WTC11 (cell line): ENCODE data around the gene XCL1. TPM values are rescaled to one million over a fixed set of nuclear protein-coding genes. Genes with fewer than 3 reads are reported as not detected.

Experiments used
- ATAC-seq: fragments of 200-7000 bp; cut with Tn5 transposase; 2 replicates; pipeline ENCODE4 v1.10.0; 2021; ENCODE audit warnings: mild to moderate bottlenecking, moderate library complexity
- CTCF ChIA-PET: fragments of 300-600 bp; sonication (Branson Sonifier 250); formaldehyde crosslinking; loops from one replicate; lab custom pipeline; 2021; ENCODE audit warnings: antibody characterized with exemption; lab: Charles Lee
- POLR2A ChIA-PET: fragments of 350-600 bp; sonication (Branson Sonifier 250); formaldehyde crosslinking; loops from one replicate; lab custom pipeline; 2021; ENCODE audit warnings: antibody characterized with exemption; lab: Charles Lee
- DNase-seq: peaks from one replicate; pipeline ENCODE4 v3.0.0; 2021; ENCODE audit warnings: low spot score
- H3K27ac Mint-ChIP-seq: 2 replicates; pipeline ENCODE4 v1.8.0; 2021; ENCODE audit warnings: mixed read lengths
- H3K27me3 Mint-ChIP-seq: 2 replicates; pipeline ENCODE4 v1.8.0; 2021; ENCODE audit warnings: low read depth, mild to moderate bottlenecking, moderate library complexity, mixed read lengths
- H3K36me3 Mint-ChIP-seq: 2 replicates; pipeline ENCODE4 v1.8.0; 2021; ENCODE audit warnings: mixed read lengths
- H3K4me1 Mint-ChIP-seq: 2 replicates; pipeline ENCODE4 v1.8.0; 2022; ENCODE audit warnings: mixed read lengths
- H3K4me3 Mint-ChIP-seq: 2 replicates; pipeline ENCODE4 v1.8.0; 2021; ENCODE audit warnings: mild to moderate bottlenecking, moderate library complexity, mixed read lengths
- H3K9me3 Mint-ChIP-seq: 2 replicates; pipeline ENCODE4 v1.8.0; 2021; ENCODE audit warnings: mixed read lengths
- ATF1 ChIP-seq: sonication (generic); formaldehyde crosslinking; IDR thresholded peaks from 2 replicates; pipeline ENCODE4 v1.8.1; 2023; ENCODE audit warnings: mild to moderate bottlenecking, moderate library complexity, missing genetic modification reagents
- FOXP1 ChIP-seq: sonication (generic); formaldehyde crosslinking; IDR thresholded peaks from 2 replicates; pipeline ENCODE4 v1.8.0; 2022; ENCODE audit warnings: missing genetic modification reagents, mild to moderate bottlenecking, moderate library complexity, borderline replicate concordance
- IRF2 ChIP-seq: sonication (generic); formaldehyde crosslinking; IDR thresholded peaks from 2 replicates; pipeline ENCODE4 v1.8.0; 2022; ENCODE audit warnings: low read depth, missing genetic modification reagents, borderline replicate concordance
- JAZF1 ChIP-seq: fragments of 250-450 bp; sonication (Bioruptor Pico); IDR thresholded peaks from 2 replicates; pipeline ENCODE4 v1.9.0; 2021; ENCODE audit warnings: moderate library complexity, mild to moderate bottlenecking, inconsistent platforms
- MYBL2 ChIP-seq: sonication (generic); formaldehyde crosslinking; IDR thresholded peaks from 2 replicates; pipeline ENCODE4 v1.8.1; 2023; ENCODE audit warnings: mild to moderate bottlenecking, moderate library complexity, missing genetic modification reagents
- NFE2L1 ChIP-seq: sonication (generic); formaldehyde crosslinking; IDR thresholded peaks from 2 replicates; pipeline ENCODE4 v1.8.1; 2023; ENCODE audit warnings: missing genetic modification reagents
- RORB ChIP-seq: fragments of 250-450 bp; sonication (Bioruptor Pico); IDR thresholded peaks from 2 replicates; pipeline ENCODE4 v1.9.0; 2021; ENCODE audit warnings: mild to moderate bottlenecking
- SMAD3 ChIP-seq: sonication (generic); formaldehyde crosslinking; IDR thresholded peaks from 2 replicates; pipeline ENCODE4 v1.8.0; 2022; ENCODE audit warnings: missing genetic modification reagents, mild to moderate bottlenecking, borderline replicate concordance
- SMAD4 ChIP-seq: sonication (generic); formaldehyde crosslinking; IDR thresholded peaks from 2 replicates; pipeline ENCODE4 v1.8.0; 2022; ENCODE audit warnings: mild to moderate bottlenecking, missing genetic modification reagents
- SOX15 ChIP-seq: fragments of 250-450 bp; sonication (Bioruptor Pico); IDR thresholded peaks from 2 replicates; pipeline ENCODE4 v1.9.0; 2021; ENCODE audit warnings: mild to moderate bottlenecking
- STAT6 ChIP-seq: sonication (generic); formaldehyde crosslinking; conservative IDR thresholded peaks from 2 replicates; pipeline ENCODE4 v1.8.1; 2023; ENCODE audit warnings: mild to moderate bottlenecking, low read depth, missing genetic modification reagents, moderate library complexity
- TEAD1 ChIP-seq: sonication (generic); formaldehyde crosslinking; IDR thresholded peaks from 2 replicates; pipeline ENCODE4 v1.8.0; 2022; ENCODE audit warnings: mild to moderate bottlenecking, missing genetic modification reagents
- TEAD4 ChIP-seq: sonication (generic); formaldehyde crosslinking; IDR thresholded peaks from 2 replicates; pipeline ENCODE4 v1.8.0; 2022; ENCODE audit warnings: mild to moderate bottlenecking, missing genetic modification reagents
- ZNF416 ChIP-seq: fragments of 250-450 bp; sonication (Bioruptor Pico); IDR thresholded peaks from 2 replicates; pipeline ENCODE4 v1.9.0; 2021; ENCODE audit warnings: mild to moderate bottlenecking, inconsistent platforms
- ZNF423 ChIP-seq: fragments of 250-450 bp; sonication (Bioruptor Pico); IDR thresholded peaks from 2 replicates; pipeline ENCODE4 v2.1.2; 2022; ENCODE audit warnings: mild to moderate bottlenecking, moderate library complexity
- ZNF425 ChIP-seq: fragments of 250-450 bp; sonication (Bioruptor Pico); conservative IDR thresholded peaks from 2 replicates; pipeline ENCODE4 v1.9.0; 2021; ENCODE audit warnings: mild to moderate bottlenecking
- ZNF512 ChIP-seq: sonication (generic); formaldehyde crosslinking; IDR thresholded peaks from 2 replicates; pipeline ENCODE4 v1.8.1; 2022; ENCODE audit warnings: missing genetic modification reagents, borderline replicate concordance
- ZNF671 ChIP-seq: fragments of 250-450 bp; sonication (Bioruptor Pico); IDR thresholded peaks from 2 replicates; pipeline ENCODE4 v1.8.0; 2021; ENCODE audit warnings: mild to moderate bottlenecking
- total RNA-seq: library from RNA; stranded (reverse); gene quantifications from 3 replicates; pipeline ENCODE4 v1.2.3, GENCODE V29; 2021
- TF ChIP-seq, protein P1 (sequence below): fragments of 250-450 bp; sonication (Bioruptor Pico); IDR thresholded peaks from 2 replicates; pipeline ENCODE4 v1.8.0; 2021; ENCODE audit warnings: mild to moderate bottlenecking
- TF ChIP-seq, protein P2 (sequence below): fragments of 250-450 bp; sonication (Bioruptor Pico); IDR thresholded peaks from 2 replicates; pipeline ENCODE4 v2.1.2; 2022; ENCODE audit warnings: mild to moderate bottlenecking, moderate library complexity

Gene XCL1
- total RNA-seq, 1 experiment from 2014 or later: 1.1 TPM

- Mint-ChIP-seq H3K36me3 (no peaks in the 10 kb centered on the region), H3K27ac (peak overlapping the region; percentile 54; the same call in 1 of the 2 replicates), H3K27me3 (no peaks in the 10 kb centered on the region), H3K4me1 (peaks cover 11% of the 10 kb centered on the region), H3K4me3 (no peak overlapping the region), H3K9me3 (no peaks in the 10 kb centered on the region)
- TF ChIP-seq RORB (CRISPR knock-in tag) (no peak), TEAD4 (CRISPR knock-in tag) (no peak), STAT6 (CRISPR knock-in tag) (no peak), SOX15 (CRISPR knock-in tag) (no peak), ZNF425 (no peak)
- no peak for ATAC-seq
- ChIA-PET CTCF (no interaction called here), POLR2A (no interaction called here)
- no peak for DNase-seq
Observed at GRCh38 chr1:168555508-168556046, 20.8 kb upstream of the XCL1 start.

DNA sequence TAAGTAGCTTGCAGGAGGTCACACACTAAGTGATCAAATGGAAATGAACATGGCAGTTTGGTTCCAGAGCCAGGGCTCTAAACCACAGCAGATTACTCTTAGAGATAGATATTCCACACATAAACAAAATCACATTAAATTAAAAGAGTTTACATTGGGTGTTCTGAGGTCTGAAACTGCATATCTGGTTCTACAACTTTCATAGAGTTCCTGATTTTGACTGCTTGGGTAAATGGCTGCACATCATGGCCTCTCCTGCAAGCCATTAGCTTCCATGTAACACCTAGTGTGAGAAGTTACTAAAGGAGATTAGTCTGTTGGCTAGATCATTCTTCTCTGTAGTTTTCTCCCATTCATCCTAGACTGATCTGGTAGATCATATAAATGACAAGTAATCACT is 19.8 kb upstream of the XCL1 start:
- Mint-ChIP-seq H3K4me3 (no peak overlapping the region), H3K36me3 (no peaks in the 10 kb centered on the region), H3K27ac (no peak overlapping the region), H3K4me1 (peaks cover 11% of the 10 kb centered on the region), H3K27me3 (no peaks in the 10 kb centered on the region)
- CTCF ChIA-PET: no interaction called here
- no peak for TF ChIP-seq ZNF512 (CRISPR knock-in tag)
- no peak for TF ChIP-seq ATF1 (CRISPR knock-in tag)
- TF ChIP-seq MYBL2 (CRISPR knock-in tag): no peak
- TF ChIP-seq IRF2 (CRISPR knock-in tag): no peak
- no peak for TF ChIP-seq TEAD1 (CRISPR knock-in tag)
- TF ChIP-seq ZNF671 (CRISPR knock-in tag): no peak
- TF ChIP-seq, protein P1, sequence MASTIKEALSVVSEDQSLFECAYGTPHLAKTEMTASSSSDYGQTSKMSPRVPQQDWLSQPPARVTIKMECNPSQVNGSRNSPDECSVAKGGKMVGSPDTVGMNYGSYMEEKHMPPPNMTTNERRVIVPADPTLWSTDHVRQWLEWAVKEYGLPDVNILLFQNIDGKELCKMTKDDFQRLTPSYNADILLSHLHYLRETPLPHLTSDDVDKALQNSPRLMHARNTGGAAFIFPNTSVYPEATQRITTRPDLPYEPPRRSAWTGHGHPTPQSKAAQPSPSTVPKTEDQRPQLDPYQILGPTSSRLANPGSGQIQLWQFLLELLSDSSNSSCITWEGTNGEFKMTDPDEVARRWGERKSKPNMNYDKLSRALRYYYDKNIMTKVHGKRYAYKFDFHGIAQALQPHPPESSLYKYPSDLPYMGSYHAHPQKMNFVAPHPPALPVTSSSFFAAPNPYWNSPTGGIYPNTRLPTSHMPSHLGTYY (CRISPR knock-in tag): no peak
- TF ChIP-seq SMAD4: no peak
- TF ChIP-seq FOXP1: no peak
- TF ChIP-seq, protein P2, sequence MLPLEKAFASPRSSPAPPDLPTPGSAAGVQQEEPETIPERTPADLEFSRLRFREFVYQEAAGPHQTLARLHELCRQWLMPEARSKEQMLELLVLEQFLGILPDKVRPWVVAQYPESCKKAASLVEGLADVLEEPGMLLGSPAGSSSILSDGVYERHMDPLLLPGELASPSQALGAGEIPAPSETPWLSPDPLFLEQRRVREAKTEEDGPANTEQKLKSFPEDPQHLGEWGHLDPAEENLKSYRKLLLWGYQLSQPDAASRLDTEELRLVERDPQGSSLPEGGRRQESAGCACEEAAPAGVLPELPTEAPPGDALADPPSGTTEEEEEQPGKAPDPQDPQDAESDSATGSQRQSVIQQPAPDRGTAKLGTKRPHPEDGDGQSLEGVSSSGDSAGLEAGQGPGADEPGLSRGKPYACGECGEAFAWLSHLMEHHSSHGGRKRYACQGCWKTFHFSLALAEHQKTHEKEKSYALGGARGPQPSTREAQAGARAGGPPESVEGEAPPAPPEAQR (CRISPR knock-in tag): no peak
- TF ChIP-seq ZNF416: no peak
- TF ChIP-seq RORB (CRISPR knock-in tag): no peak
- TF ChIP-seq JAZF1 (CRISPR knock-in tag): no peak
- no peak for TF ChIP-seq NFE2L1 (CRISPR knock-in tag)
- no peak for TF ChIP-seq SMAD3 (CRISPR knock-in tag)
- no peak for TF ChIP-seq ZNF423 (CRISPR knock-in tag)
- TF ChIP-seq, all 79 proteins: peak for 0
- no peak for DNase-seq
- no peak for ATAC-seq
- POLR2A ChIA-PET: no interaction called here
- H3K9me3 Mint-ChIP-seq: no peaks in the 10 kb centered on the region
